GM12878 (cell line): ENCODE results near the gene PCDHGC5.

Experiments used
- FOXK2 ChIP-seq: fragments of 450-650 bp; IDR thresholded peaks from 2 replicates; pipeline ENCODE4 v1.6.1; 2017; ENCODE audit warnings: mild to moderate bottlenecking, moderate library complexity
- RAD21 ChIP-seq: IDR thresholded peaks from 2 replicates; pipeline ENCODE4 v1.6.1; 2011; ENCODE audit warnings: mild to moderate bottlenecking, low read depth, low read length, moderate library complexity; ENCODE audit not compliant: insufficient read depth
- YY1 ChIP-seq: IDR thresholded peaks from 2 replicates; pipeline ENCODE4 v1.6.1; 2011; ENCODE audit warnings: low read depth, mild to moderate bottlenecking, low read length
- ZNF217 ChIP-seq: fragments of 450-650 bp; IDR thresholded peaks from 2 replicates; pipeline ENCODE4 v1.6.1; 2017; ENCODE audit warnings: antibody characterized with exemption, mild to moderate bottlenecking

- TF ChIP-seq ZNF217: no peak
- no peak for TF ChIP-seq YY1
- no peak for TF ChIP-seq RAD21
- no peak for TF ChIP-seq FOXK2
Measured at GRCh38 chr5:141506381-141507155, 17.7 kb downstream of the PCDHGC5 start.
